ENCODE measurements around the gene CEP162. TPM values are rescaled to one million over a fixed set of nuclear protein-coding genes. Genes with fewer than 3 reads are reported as not detected.

CEP162 gene
- total and polyA plus RNA-seq, 2 donors (not counting 1 experiment from before 2014, with no cell fraction given), result 1.8 to 13.4 TPM

DNA sequence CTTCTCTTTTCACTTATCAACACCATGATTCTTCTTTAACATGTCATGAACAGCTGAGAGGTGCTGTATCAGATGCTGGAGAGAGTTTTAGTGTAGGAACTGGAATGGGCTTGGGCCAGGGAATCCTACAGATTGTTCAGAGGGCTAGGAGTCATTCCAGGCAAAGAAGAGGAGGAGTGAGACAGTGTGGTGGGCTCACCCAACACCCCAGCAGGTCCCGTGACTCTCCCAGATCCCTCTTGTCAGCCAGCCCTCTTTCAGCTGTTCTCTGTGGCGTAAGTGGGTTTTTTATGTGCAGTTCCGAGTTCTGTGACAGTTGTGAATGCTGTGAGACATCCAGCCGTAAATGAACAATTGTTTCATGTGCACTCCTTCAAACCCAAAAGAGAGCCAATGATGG is 31.4 kb upstream of the CEP162 start:
- H3K4me2 ChIP-seq (replicated peaks; ENCODE audit: low read depth, low read length, poor library complexity, severe bottlenecking), result no peak overlapping the region

DNA sequence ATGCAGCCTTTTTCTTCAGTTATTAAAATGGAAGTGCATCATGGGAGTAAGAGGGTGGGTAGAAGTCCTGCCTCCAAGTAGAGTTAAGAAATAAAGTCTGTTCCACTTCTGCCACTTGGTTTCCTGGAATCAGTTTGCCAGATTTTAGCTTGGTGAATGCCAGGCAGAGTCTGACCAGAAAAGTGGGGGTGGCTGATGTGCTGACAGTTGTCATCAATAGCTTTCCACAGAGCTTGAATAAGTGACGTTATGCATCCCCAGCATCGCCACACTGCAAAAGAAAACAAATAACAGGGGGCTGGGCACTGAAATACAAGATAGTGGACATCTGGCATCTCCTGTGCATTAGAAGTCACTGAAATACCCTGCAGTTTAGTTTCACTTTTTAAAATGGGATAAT is 30.8 kb upstream of the CEP162 start:
- WGBS (ENCODE audit: insufficient coverage), result 49% methylated on average over 2 of the region's 2 CpGs
- no peaks in the 10 kb centered on the region for H3K79me2 ChIP-seq (ENCODE audit: control insufficient read depth, insufficient read depth, low read length)
- H3K27ac ChIP-seq (ENCODE audit: low read length in 2 of 2), result no peak overlapping the region
- peaks cover 3% of the 10 kb centered on the region for H3K4me1 Mint-ChIP-seq
- H3K27me3 ChIP-seq (replicated peaks in 1 of 4; ENCODE audit: control extremely low read depth in 1 of 4, control insufficient read depth in 3 of 4, insufficient read depth in 4 of 4, low read length in 3 of 4), result peaks cover 0 to 15% (median 5%) of the 10 kb centered on the region in 4 experiments
- no peak overlapping the region for H3K9ac ChIP-seq (ENCODE audit: low read length)
- H3K36me3 ChIP-seq (replicated peaks in 1 of 2; ENCODE audit: control extremely low read depth in 1 of 2, control insufficient read depth in 1 of 2, extremely low read depth in 1 of 2, insufficient read depth in 2 of 2, low read length in 1 of 2), result no peaks in the 10 kb centered on the region
- H3K27ac Mint-ChIP-seq, result no peak overlapping the region
- peaks cover 22% of the 10 kb centered on the region for H3K27me3 Mint-ChIP-seq
- H4K20me1 ChIP-seq (ENCODE audit: control insufficient read depth, insufficient read depth, low read length, poor library complexity, severe bottlenecking), result no peaks in the 10 kb centered on the region
- no peak overlapping the region for H3K4me2 ChIP-seq (replicated peaks; ENCODE audit: low read depth, low read length, poor library complexity, severe bottlenecking)
- H3K4me3 Mint-ChIP-seq, result no peak overlapping the region
- no peaks in the 10 kb centered on the region for H3K4me1 ChIP-seq (ENCODE audit: control insufficient read depth in 2 of 2, insufficient read depth in 2 of 2, low read length in 2 of 2)
- DNase-seq, result no peak
- POLR2A ChIA-PET, result no interaction called here
- ATAC-seq (ENCODE audit: low read depth), result no peak
- CTCF ChIA-PET, result no interaction called here
- intact Hi-C loops (cut with micrococcal nuclease), result no loop called here
- H2AFZ ChIP-seq (ENCODE audit: insufficient read depth, low read depth, low read length, poor library complexity, severe bottlenecking), result no peak overlapping the region
- no peaks in the 10 kb centered on the region for H3K9me3 Mint-ChIP-seq (ENCODE audit: insufficient read depth)
- no peaks in the 10 kb centered on the region for H3K9me3 ChIP-seq (ENCODE audit: control extremely low read depth in 1 of 3, control insufficient read depth in 2 of 3, insufficient read depth in 1 of 3, low read length in 2 of 3)
- TF ChIP-seq, protein P1, sequence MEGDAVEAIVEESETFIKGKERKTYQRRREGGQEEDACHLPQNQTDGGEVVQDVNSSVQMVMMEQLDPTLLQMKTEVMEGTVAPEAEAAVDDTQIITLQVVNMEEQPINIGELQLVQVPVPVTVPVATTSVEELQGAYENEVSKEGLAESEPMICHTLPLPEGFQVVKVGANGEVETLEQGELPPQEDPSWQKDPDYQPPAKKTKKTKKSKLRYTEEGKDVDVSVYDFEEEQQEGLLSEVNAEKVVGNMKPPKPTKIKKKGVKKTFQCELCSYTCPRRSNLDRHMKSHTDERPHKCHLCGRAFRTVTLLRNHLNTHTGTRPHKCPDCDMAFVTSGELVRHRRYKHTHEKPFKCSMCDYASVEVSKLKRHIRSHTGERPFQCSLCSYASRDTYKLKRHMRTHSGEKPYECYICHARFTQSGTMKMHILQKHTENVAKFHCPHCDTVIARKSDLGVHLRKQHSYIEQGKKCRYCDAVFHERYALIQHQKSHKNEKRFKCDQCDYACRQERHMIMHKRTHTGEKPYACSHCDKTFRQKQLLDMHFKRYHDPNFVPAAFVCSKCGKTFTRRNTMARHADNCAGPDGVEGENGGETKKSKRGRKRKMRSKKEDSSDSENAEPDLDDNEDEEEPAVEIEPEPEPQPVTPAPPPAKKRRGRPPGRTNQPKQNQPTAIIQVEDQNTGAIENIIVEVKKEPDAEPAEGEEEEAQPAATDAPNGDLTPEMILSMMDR (IDR thresholded peaks at IDR 0.05), result no peak
- TF ChIP-seq EZH2 (IDR thresholded peaks at IDR 0.05; ENCODE audit: borderline replicate concordance, insufficient read depth, low read depth, low read length, poor library complexity, severe bottlenecking), result no peak
- H3K4me3 ChIP-seq (ENCODE audit: control extremely low read depth in 1 of 5, extremely low read depth in 1 of 5, insufficient read depth in 1 of 5, low read depth in 2 of 5, low read length in 4 of 5), result no peak overlapping the region

More for the DNA sequence above, 31.4 kb upstream of the CEP162 start:
- ChIA-PET POLR2A (no interaction called here), CTCF (no interaction called here)
- H3K27me3 Mint-ChIP-seq, result peaks cover 16% of the 10 kb centered on the region
- no peak overlapping the region for H3K27ac ChIP-seq (ENCODE audit: low read length in 2 of 2)
- peaks cover 0 to 11% (median 7%) of the 10 kb centered on the region in 4 experiments for H3K27me3 ChIP-seq (replicated peaks in 1 of 4; ENCODE audit: control extremely low read depth in 1 of 4, control insufficient read depth in 3 of 4, insufficient read depth in 4 of 4, low read length in 3 of 4)
- H3K36me3 ChIP-seq (replicated peaks in 1 of 2; ENCODE audit: control extremely low read depth in 1 of 2, control insufficient read depth in 1 of 2, extremely low read depth in 1 of 2, insufficient read depth in 2 of 2, low read length in 1 of 2), result no peaks in the 10 kb centered on the region
- WGBS (ENCODE audit: insufficient coverage), result 98% methylated on average over 4 of the region's 4 CpGs
- TF ChIP-seq, protein P1 (IDR thresholded peaks at IDR 0.05), result no peak
- TF ChIP-seq EZH2 (IDR thresholded peaks at IDR 0.05; ENCODE audit: borderline replicate concordance, insufficient read depth, low read depth, low read length, poor library complexity, severe bottlenecking), result no peak
- no peak overlapping the region for H3K9ac ChIP-seq (ENCODE audit: low read length)
- intact Hi-C loops (cut with micrococcal nuclease), result no loop called here
- H3K4me3 ChIP-seq (ENCODE audit: control extremely low read depth in 1 of 5, extremely low read depth in 1 of 5, insufficient read depth in 1 of 5, low read depth in 2 of 5, low read length in 4 of 5), result no peak overlapping the region
- no peak for DNase-seq
- no peaks in the 10 kb centered on the region for H3K9me3 Mint-ChIP-seq (ENCODE audit: insufficient read depth)
- no peak overlapping the region for H3K4me3 Mint-ChIP-seq
- no peak for ATAC-seq (ENCODE audit: low read depth)
- H2AFZ ChIP-seq (ENCODE audit: insufficient read depth, low read depth, low read length, poor library complexity, severe bottlenecking), result no peak overlapping the region
- peaks cover 3% of the 10 kb centered on the region for H3K4me1 Mint-ChIP-seq
- no peak overlapping the region for H3K27ac Mint-ChIP-seq
- no peaks in the 10 kb centered on the region for H3K79me2 ChIP-seq (ENCODE audit: control insufficient read depth, insufficient read depth, low read length)
- no peaks in the 10 kb centered on the region for H3K4me1 ChIP-seq (ENCODE audit: control insufficient read depth in 2 of 2, insufficient read depth in 2 of 2, low read length in 2 of 2)
- H3K9me3 ChIP-seq (ENCODE audit: control extremely low read depth in 1 of 3, control insufficient read depth in 2 of 3, insufficient read depth in 1 of 3, low read length in 2 of 3), result no peaks in the 10 kb centered on the region
- no peaks in the 10 kb centered on the region for H4K20me1 ChIP-seq (ENCODE audit: control insufficient read depth, insufficient read depth, low read length, poor library complexity, severe bottlenecking)
